DND-41 (cell line): Measurements from ENCODE around the gene RFTN1.

ENCODE experiments used
- ATAC-seq: fragments of 200-7000 bp; cut with Tn5 transposase; 3 replicates; pipeline ENCODE4 v1.9.1; 2021; ENCODE audit warnings: low read depth; ENCODE audit not compliant: insufficient read depth
- DNase-seq: peaks from one replicate; pipeline ENCODE4 v3.0.0-alpha.2; 2020
- H2AFZ ChIP-seq: 2 replicates; pipeline ENCODE4 v1.6.0; 2012; ENCODE audit warnings: low read depth, low read length
- H3K27ac ChIP-seq: 2 replicates; pipeline ENCODE4 v1.5.1; 2012; ENCODE audit warnings: low read length, inconsistent platforms
- H3K27me3 ChIP-seq: fragments of 200-600 bp; sonication (generic); 2 replicates; pipeline ENCODE4 v1.6.0; 2012; ENCODE audit warnings: low read length, mild to moderate bottlenecking, inconsistent platforms; ENCODE audit not compliant: insufficient read depth, poor library complexity
- H3K36me3 ChIP-seq: 2 replicates; pipeline ENCODE4 v1.5.1; 2012; ENCODE audit warnings: low read length, inconsistent platforms; ENCODE audit not compliant: insufficient read depth
- H3K4me1 ChIP-seq: 2 replicates; pipeline ENCODE4 v1.5.1; 2012; ENCODE audit warnings: mild to moderate bottlenecking, low read length; ENCODE audit not compliant: insufficient read depth
- H3K4me2 ChIP-seq: 2 replicates; pipeline ENCODE4 v1.6.0; 2012; ENCODE audit warnings: mild to moderate bottlenecking, moderate library complexity, low read length, inconsistent platforms; ENCODE audit not compliant: insufficient read depth
- H3K4me3 ChIP-seq, 2 experiments: fragments of 200-600 bp in 1 of 2; shearing (Covaris generic) in 1 of 2; 2 replicates each; pipeline ENCODE4 v1.5.1; 2012 to 2016; ENCODE audit warnings: inconsistent platforms in 2 of 2, low read length in 2 of 2, mild to moderate bottlenecking in 2 of 2, low read depth in 1 of 2, moderate library complexity in 1 of 2
- H3K79me2 ChIP-seq: 2 replicates; pipeline ENCODE4 v1.6.0; 2012; ENCODE audit warnings: low read length, inconsistent platforms; ENCODE audit not compliant: insufficient read depth
- H3K9ac ChIP-seq: 2 replicates; pipeline ENCODE4 v1.6.0; 2012; ENCODE audit warnings: low read depth, mild to moderate bottlenecking, inconsistent platforms, low read length, moderate library complexity
- H3K9me3 ChIP-seq: 2 replicates; pipeline ENCODE4 v1.5.1; 2012; ENCODE audit warnings: low read length, moderate library complexity, mild to moderate bottlenecking, inconsistent platforms; ENCODE audit not compliant: insufficient read depth, severe bottlenecking
- H4K20me1 ChIP-seq: 2 replicates; pipeline ENCODE4 v1.6.0; 2012; ENCODE audit warnings: low read length; ENCODE audit not compliant: insufficient read depth
- EZH2 ChIP-seq: IDR thresholded peaks from 3 replicates; pipeline ENCODE4 v1.6.1; 2012; ENCODE audit warnings: borderline replicate concordance, low read depth, mild to moderate bottlenecking, moderate library complexity, low read length, inconsistent platforms; ENCODE audit not compliant: severe bottlenecking
- TF ChIP-seq, protein P1 (sequence below): IDR thresholded peaks from 2 replicates; pipeline ENCODE4 v1.5.1; 2012; ENCODE audit warnings: borderline replicate concordance, low read length, moderate library complexity, mild to moderate bottlenecking; ENCODE audit not compliant: poor library complexity, severe bottlenecking; ENCODE audit errors: extremely low read depth

The RFTN1 gene

DNA sequence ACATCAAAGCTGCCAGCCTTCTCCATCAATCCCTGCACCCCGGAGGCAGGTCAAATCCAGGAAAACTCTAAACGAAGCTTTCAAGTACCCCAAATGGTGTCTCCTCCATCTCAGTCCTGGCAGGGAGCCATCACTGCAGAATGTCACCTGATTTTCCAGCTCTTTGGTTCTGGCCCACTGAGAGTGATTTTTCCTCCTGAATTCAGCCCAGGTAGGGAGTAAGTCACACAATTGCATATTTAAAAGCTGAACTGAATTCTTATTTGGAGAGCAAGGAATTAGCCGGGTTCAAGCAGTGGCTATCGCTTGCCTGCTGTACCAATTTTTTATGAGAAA, 5.3 kb downstream of the RFTN1 start:
- Histone ChIP-seq H3K79me2 (peaks cover 98% of the 10 kb centered on the region), H3K36me3 (peaks cover 29% of the 10 kb centered on the region), H3K9me3 (no peaks in the 10 kb centered on the region), H3K27me3 (no peaks in the 10 kb centered on the region), H3K27ac (no peak overlapping the region), H3K4me1 (peaks cover 44% of the 10 kb centered on the region), H3K4me3 (no peak overlapping the region), H4K20me1 (peaks cover 50% of the 10 kb centered on the region), H2AFZ (no peak overlapping the region), H3K4me2 (peak overlapping the region; percentile 12), H3K9ac (no peak overlapping the region)
- ATAC-seq (no peak), DNase-seq (no peak)
- TF ChIP-seq, protein P1, sequence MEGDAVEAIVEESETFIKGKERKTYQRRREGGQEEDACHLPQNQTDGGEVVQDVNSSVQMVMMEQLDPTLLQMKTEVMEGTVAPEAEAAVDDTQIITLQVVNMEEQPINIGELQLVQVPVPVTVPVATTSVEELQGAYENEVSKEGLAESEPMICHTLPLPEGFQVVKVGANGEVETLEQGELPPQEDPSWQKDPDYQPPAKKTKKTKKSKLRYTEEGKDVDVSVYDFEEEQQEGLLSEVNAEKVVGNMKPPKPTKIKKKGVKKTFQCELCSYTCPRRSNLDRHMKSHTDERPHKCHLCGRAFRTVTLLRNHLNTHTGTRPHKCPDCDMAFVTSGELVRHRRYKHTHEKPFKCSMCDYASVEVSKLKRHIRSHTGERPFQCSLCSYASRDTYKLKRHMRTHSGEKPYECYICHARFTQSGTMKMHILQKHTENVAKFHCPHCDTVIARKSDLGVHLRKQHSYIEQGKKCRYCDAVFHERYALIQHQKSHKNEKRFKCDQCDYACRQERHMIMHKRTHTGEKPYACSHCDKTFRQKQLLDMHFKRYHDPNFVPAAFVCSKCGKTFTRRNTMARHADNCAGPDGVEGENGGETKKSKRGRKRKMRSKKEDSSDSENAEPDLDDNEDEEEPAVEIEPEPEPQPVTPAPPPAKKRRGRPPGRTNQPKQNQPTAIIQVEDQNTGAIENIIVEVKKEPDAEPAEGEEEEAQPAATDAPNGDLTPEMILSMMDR, result no peak
- TF ChIP-seq EZH2, result no peak

DNA sequence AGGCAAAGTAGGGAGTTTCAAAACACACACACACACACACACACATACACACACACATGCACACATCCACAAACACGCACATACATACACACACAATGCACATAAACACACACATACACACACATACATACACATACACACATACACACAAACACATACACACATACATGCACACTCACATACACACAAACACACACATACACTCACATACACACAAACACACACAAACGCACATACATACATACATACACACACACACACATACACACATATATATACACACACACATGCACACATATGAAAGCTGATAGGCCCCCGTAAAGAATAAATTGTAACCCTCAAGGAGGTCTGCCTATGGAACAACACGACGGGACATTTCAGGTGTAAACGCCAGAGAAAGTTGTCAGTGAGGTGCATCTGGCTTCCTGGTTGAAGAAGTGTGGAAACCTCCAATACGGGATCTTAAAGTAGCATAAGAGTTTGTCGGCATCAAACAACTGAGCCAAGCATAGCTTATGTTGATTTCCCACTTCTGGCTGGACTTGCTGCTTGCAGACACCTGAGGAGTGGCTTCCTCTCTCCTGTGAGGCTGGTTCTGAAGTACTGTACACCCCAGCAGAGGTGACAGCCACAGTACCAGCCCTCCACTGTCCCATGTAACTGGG, 5.8 kb downstream of the RFTN1 start:
- Histone ChIP-seq H3K36me3 (peaks cover 32% of the 10 kb centered on the region), H4K20me1 (peaks cover 54% of the 10 kb centered on the region), H3K4me3 (no peak overlapping the region), H3K27ac (no peak overlapping the region), H3K9ac (no peak overlapping the region), H3K4me2 (peak overlapping the region; percentile 12; the same call in 1 of the 2 replicates), H3K27me3 (no peaks in the 10 kb centered on the region), H2AFZ (no peak overlapping the region), H3K9me3 (no peaks in the 10 kb centered on the region), H3K4me1 (peaks cover 44% of the 10 kb centered on the region), H3K79me2 (peaks cover 98% of the 10 kb centered on the region)
- DNase-seq (no peak), ATAC-seq (no peak)
- TF ChIP-seq EZH2, result no peak
- TF ChIP-seq, protein P1, result no peak

DNA sequence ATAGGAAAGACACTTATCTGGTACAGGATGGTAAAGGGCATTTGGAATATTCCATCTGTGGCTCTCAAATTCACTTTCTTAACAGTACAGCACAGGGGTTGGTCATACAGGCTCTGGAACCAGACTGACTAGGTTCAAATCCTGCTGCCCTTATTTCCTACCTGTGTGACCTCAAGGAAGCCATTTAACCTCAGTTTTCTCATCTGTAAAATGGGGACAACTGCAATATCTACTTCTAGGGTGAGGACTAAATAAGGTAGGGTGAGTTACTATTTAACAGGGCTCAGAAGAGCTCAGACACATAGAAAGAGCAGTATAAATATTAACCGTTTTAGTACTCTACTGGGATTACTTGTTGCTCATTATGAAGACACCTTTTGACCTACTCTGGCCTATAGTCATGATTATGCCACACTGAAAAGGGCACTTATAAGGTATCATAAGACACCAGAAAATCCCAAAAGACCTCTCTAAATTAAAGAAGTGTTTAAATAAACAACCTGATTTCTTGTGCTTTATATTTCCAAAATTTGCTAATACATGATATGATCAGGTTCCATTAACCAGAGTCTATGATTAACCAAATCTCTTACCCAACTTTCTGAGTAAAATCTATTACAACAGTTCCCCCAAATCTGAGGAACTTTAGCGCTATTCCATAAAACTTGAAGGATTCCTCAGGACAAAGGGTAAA, 6.5 kb downstream of the RFTN1 start:
- Histone ChIP-seq H3K9ac (no peak overlapping the region), H4K20me1 (peaks cover 57% of the 10 kb centered on the region), H3K4me2 (no peak overlapping the region), H3K79me2 (peaks cover 97% of the 10 kb centered on the region), H3K9me3 (no peaks in the 10 kb centered on the region), H3K27ac (no peak overlapping the region), H3K4me3 (no peak overlapping the region), H3K36me3 (peaks cover 35% of the 10 kb centered on the region), H3K27me3 (no peaks in the 10 kb centered on the region), H2AFZ (no peak overlapping the region), H3K4me1 (peaks cover 39% of the 10 kb centered on the region)
- DNase-seq, result no peak
- ATAC-seq, result no peak
- TF ChIP-seq EZH2, result no peak
- TF ChIP-seq, protein P1, result no peak
